ENCODE results near the gene SRGAP3. TPM values are rescaled to one million over a fixed set of nuclear protein-coding genes. Genes with fewer than 3 reads are reported as not detected.

Gene SRGAP3
- total RNA-seq, 2 experiments from 2014 or later: 2.8 to 3.2 TPM

- peaks cover 0 to 10% of the 10 kb centered on the region in 2 experiments for H3K9me3 ChIP-seq (ENCODE audit: control insufficient read depth in 1 of 2, insufficient read depth in 1 of 2, low read length in 2 of 2)
- no peak overlapping the region for H3K27ac ChIP-seq (ENCODE audit: low read depth in 1 of 2, low read length in 2 of 2)
- ChIA-PET CTCF (no interaction called here), POLR2A (no interaction called here)
- Mint-ChIP-seq H3K36me3 (ENCODE audit: low read depth) (no peaks in the 10 kb centered on the region), H3K9me3 (no peaks in the 10 kb centered on the region), H3K4me1 (ENCODE audit: low read depth) (no peaks in the 10 kb centered on the region), H3K27ac (no peak overlapping the region), H3K4me3 (no peak overlapping the region), H3K27me3 (peaks cover 36% of the 10 kb centered on the region)
- H3K4me3 ChIP-seq (ENCODE audit: low read length): no peak overlapping the region
- no peaks in the 10 kb centered on the region for H3K4me1 ChIP-seq (ENCODE audit: insufficient read depth, low read length)
- DNase-seq (no peak), ATAC-seq (ENCODE audit: poor library complexity) (no peak)
- intact Hi-C loops (cut with DNase I, micrococcal nuclease): no loop called here
- H3K27me3 ChIP-seq (ENCODE audit: control insufficient read depth in 1 of 2, insufficient read depth in 2 of 2, low read length in 2 of 2): peaks cover 0 to 4% of the 10 kb centered on the region in 2 experiments
- TF ChIP-seq CTCF (IDR thresholded peaks at IDR 0.05): no peak
- H3K36me3 ChIP-seq (ENCODE audit: insufficient read depth, low read length): no peaks in the 10 kb centered on the region
Observed at GRCh38 chr3:8976540-8977182, 272.8 kb downstream of the SRGAP3 start.

- H3K27ac Mint-ChIP-seq: no peak overlapping the region
- POLR2A ChIA-PET: no interaction called here
- intact Hi-C loops (cut with DNase I, micrococcal nuclease): no loop called here
Observed at GRCh38 chr3:8975081-8976020, 274.1 kb downstream of the SRGAP3 start.

GRCh38 chr3:8974458-8974857, 275.0 kb downstream of the SRGAP3 start:
- no peak for DNase-seq
- no peak for TF ChIP-seq CTCF (IDR thresholded peaks at IDR 0.05)
- Histone ChIP-seq H3K36me3 (ENCODE audit: insufficient read depth, low read length) (no peaks in the 10 kb centered on the region), H3K27me3 (ENCODE audit: control insufficient read depth in 1 of 2, insufficient read depth in 2 of 2, low read length in 2 of 2) (peaks cover 4% of the 10 kb centered on the region in 2 experiments), H3K4me1 (ENCODE audit: insufficient read depth, low read length) (peaks cover 4% of the 10 kb centered on the region), H3K27ac (ENCODE audit: low read depth in 1 of 2, low read length in 2 of 2) (no peak overlapping the region), H3K9me3 (ENCODE audit: control insufficient read depth in 1 of 2, insufficient read depth in 1 of 2, low read length in 2 of 2) (peaks cover 0 to 7% of the 10 kb centered on the region in 2 experiments), H3K4me3 (ENCODE audit: low read length) (no peak overlapping the region)
- intact Hi-C loops (cut with DNase I, micrococcal nuclease): loop anchor here in 1 of 2 experiments (5.0 kb wide), 1 partner anchor 448 kb away; no protein-coding TSS in a partner anchor
- H3K27ac Mint-ChIP-seq: no peak overlapping the region
- no peaks in the 10 kb centered on the region for H3K4me1 Mint-ChIP-seq (ENCODE audit: low read depth)
- no peaks in the 10 kb centered on the region for H3K9me3 Mint-ChIP-seq
- POLR2A ChIA-PET: no interaction called here
- CTCF ChIA-PET: interaction anchor here (1.2 kb wide), 1 partner anchor 328 kb away, joined by 3 read pairs; no protein-coding TSS in a partner anchor
- peaks cover 42% of the 10 kb centered on the region for H3K27me3 Mint-ChIP-seq
- ATAC-seq (ENCODE audit: poor library complexity): no peak
- H3K4me3 Mint-ChIP-seq: no peak overlapping the region
- H3K36me3 Mint-ChIP-seq (ENCODE audit: low read depth): no peaks in the 10 kb centered on the region

More at GRCh38 chr3:8975081-8976020, 274.1 kb downstream of the SRGAP3 start:
- CTCF ChIA-PET: no interaction called here
- Histone ChIP-seq H3K4me3 (ENCODE audit: low read length) (no peak overlapping the region), H3K27ac (ENCODE audit: low read depth in 1 of 2, low read length in 2 of 2) (no peak overlapping the region), H3K36me3 (ENCODE audit: insufficient read depth, low read length) (no peaks in the 10 kb centered on the region), H3K27me3 (ENCODE audit: control insufficient read depth in 1 of 2, insufficient read depth in 2 of 2, low read length in 2 of 2) (peaks cover under 1 to 4% of the 10 kb centered on the region in 2 experiments), H3K4me1 (ENCODE audit: insufficient read depth, low read length) (peaks cover 4% of the 10 kb centered on the region), H3K9me3 (ENCODE audit: control insufficient read depth in 1 of 2, insufficient read depth in 1 of 2, low read length in 2 of 2) (peaks cover 0 to 10% of the 10 kb centered on the region in 2 experiments)
- DNase-seq (no peak), ATAC-seq (ENCODE audit: poor library complexity) (no peak)
- Mint-ChIP-seq H3K27me3 (peaks cover 45% of the 10 kb centered on the region), H3K4me1 (ENCODE audit: low read depth) (no peaks in the 10 kb centered on the region), H3K9me3 (no peaks in the 10 kb centered on the region), H3K36me3 (ENCODE audit: low read depth) (no peaks in the 10 kb centered on the region), H3K4me3 (no peak overlapping the region)
- TF ChIP-seq CTCF (IDR thresholded peaks at IDR 0.05): no peak
